ENCODE results near the gene TIAM1.
A peak's percentile ranks its signal among the peaks of the same experiment; 100 is the strongest.

The TIAM1 gene

DNA sequence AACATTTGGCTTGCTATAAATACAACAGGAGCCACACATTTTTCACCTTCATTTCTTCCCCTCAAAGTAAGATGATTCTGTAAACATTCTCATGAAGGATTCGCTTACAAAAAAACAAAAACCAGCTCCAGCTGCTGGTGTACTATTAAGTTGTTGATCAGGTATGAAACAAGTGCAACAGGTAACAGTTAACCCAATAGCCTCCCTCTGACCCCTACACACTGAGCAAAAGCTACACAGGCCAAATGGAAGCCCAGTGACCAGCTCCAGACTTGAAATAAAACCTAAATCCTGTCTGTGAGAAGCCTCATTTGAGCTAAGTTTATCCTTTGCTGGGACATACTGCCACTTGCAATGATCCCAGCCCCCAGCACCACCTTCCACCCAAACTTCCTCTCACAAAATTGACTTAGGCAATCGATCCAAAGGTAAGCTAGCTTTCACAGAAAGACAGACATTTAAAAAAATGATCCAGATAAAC is 991 bp downstream of the TIAM1 start:
- DNase-seq (ENCODE audit: low read depth) = no peak
- peak overlapping the region; percentile 63 for H3K4me3 ChIP-seq (ENCODE audit: control insufficient read depth, low read depth, low read length)
- TF ChIP-seq, protein P1, sequence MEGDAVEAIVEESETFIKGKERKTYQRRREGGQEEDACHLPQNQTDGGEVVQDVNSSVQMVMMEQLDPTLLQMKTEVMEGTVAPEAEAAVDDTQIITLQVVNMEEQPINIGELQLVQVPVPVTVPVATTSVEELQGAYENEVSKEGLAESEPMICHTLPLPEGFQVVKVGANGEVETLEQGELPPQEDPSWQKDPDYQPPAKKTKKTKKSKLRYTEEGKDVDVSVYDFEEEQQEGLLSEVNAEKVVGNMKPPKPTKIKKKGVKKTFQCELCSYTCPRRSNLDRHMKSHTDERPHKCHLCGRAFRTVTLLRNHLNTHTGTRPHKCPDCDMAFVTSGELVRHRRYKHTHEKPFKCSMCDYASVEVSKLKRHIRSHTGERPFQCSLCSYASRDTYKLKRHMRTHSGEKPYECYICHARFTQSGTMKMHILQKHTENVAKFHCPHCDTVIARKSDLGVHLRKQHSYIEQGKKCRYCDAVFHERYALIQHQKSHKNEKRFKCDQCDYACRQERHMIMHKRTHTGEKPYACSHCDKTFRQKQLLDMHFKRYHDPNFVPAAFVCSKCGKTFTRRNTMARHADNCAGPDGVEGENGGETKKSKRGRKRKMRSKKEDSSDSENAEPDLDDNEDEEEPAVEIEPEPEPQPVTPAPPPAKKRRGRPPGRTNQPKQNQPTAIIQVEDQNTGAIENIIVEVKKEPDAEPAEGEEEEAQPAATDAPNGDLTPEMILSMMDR (conservative IDR thresholded peaks at IDR 0.05; ENCODE audit: control insufficient read depth, insufficient read depth, low read depth, low read length) = no peak

DNA sequence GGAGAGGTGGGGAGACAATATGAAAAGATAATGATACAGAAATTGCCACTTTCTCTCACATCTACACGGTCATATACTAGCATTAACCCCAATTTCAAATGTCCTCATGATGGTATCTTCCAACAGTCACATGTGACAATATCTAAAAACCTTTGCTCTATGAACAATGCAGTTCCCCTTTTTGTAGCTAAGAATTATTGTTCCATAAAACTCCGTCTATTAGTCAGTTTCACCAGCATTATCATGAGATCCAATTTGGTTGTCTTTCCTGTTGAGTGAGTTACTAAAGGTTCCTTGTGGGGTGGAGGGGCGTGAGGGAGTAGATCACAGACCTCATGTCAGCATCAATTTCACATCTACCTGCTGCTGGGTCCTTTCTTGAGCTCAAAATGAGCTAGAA is 1.7 kb downstream of the TIAM1 start:
- no peak overlapping the region for H3K4me3 ChIP-seq (ENCODE audit: control insufficient read depth, low read depth, low read length)
- TF ChIP-seq, protein P1 (conservative IDR thresholded peaks at IDR 0.05; ENCODE audit: control insufficient read depth, insufficient read depth, low read depth, low read length) = no peak
- no peak for DNase-seq (ENCODE audit: low read depth)

DNA sequence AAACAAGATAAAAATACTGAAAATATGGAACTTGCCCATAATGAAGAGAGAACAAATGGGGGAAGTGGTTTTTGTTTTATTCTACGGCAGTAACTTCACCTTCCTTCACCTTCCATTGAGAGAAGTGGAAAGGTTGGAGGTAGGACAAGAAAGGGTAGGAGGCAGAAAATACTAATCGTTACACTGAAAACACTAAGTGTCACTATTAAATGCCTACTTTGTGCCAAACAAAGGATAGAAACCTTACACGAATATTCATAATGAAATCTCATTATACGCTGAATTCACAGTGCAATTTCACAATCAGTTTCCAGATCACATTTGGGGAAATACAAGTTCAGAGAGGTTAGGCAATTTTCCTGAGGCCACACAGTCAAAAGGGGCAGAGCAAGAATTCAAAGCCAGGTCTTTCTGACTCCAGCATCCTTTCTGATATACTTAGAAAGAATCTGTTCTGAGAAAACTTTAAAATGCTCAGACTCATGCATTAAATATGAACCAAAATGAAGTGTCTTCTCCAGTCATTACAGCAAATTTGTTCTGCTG is 3.0 kb downstream of the TIAM1 start:
- TF ChIP-seq, protein P1 (conservative IDR thresholded peaks at IDR 0.05; ENCODE audit: control insufficient read depth, insufficient read depth, low read depth, low read length) = no peak
- no peak overlapping the region for H3K4me3 ChIP-seq (ENCODE audit: control insufficient read depth, low read depth, low read length)
- DNase-seq (ENCODE audit: low read depth) = no peak

DNA sequence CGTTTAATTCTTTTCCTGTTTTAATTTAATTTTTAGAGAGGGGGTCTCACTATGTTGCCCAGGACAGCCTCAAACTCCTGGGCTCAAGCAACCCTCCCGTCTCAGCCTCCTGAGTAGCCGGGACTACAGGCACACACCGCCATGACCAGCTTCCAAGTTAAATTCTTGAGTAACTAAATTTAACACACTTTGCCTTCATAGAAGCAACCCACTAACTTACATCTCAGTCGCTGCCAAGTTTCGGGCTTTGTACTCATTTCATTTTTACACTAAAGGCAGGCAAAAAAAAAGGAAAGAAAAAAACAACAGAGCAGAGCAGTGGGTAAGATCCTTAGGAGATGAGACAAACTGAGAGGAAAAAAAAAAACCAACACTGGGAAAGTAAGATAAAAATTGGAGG is 3.5 kb downstream of the TIAM1 start:
- H3K4me3 ChIP-seq (ENCODE audit: control insufficient read depth, low read depth, low read length) = no peak overlapping the region
- DNase-seq (ENCODE audit: low read depth) = no peak
- TF ChIP-seq, protein P1 (conservative IDR thresholded peaks at IDR 0.05; ENCODE audit: control insufficient read depth, insufficient read depth, low read depth, low read length) = no peak

DNA sequence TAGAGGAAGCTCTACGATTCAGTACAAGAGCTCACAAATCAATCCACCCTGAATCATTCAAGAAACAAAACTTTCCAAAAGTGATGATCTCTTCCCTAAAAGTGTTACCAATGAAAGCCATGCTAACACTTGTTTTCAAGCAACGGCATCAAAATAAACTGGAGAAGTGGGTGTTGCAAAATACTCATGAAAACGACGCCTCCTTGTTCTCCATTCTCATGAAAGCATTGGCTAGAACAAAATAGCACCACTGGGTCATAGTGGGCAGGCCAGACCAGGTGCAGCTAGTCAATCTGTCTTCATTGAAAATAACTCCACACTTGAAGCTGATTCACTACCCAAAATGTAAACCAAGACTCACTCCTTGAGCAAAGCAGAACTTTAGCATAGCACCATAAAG is 4.3 kb downstream of the TIAM1 start:
- TF ChIP-seq, protein P1 (conservative IDR thresholded peaks at IDR 0.05; ENCODE audit: control insufficient read depth, insufficient read depth, low read depth, low read length) = no peak

DNA sequence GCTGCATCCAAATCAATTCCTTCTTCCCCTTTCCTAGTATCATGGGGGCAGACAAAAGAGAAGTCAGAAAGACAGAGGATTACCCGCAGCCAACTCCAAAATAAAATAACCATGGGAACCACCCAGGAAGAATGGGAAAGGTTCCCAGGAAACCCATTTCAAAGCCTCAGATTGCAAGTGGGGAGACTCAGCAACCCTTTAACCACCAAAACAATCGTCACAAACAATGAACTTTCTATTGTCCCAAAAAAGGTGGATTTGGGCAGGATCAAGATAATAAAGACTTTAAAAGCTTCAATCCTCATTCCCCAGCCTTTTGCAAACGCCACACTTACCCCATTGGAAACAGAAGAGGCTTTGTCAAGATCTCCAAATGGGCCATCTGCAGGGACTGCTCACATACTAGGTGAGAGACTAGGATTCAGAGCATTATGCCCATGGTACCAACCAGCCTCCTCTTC is 5.1 kb downstream of the TIAM1 start:
- no peak overlapping the region for H3K4me3 ChIP-seq (ENCODE audit: control insufficient read depth, low read depth, low read length)
- TF ChIP-seq, protein P1 (conservative IDR thresholded peaks at IDR 0.05; ENCODE audit: control insufficient read depth, insufficient read depth, low read depth, low read length) = no peak
- no peak for DNase-seq (ENCODE audit: low read depth)

More for the DNA sequence above, 4.3 kb downstream of the TIAM1 start:
- H3K4me3 ChIP-seq (ENCODE audit: control insufficient read depth, low read depth, low read length) = no peak overlapping the region
- peak; percentile 9 for DNase-seq (ENCODE audit: low read depth)
